ENCODE results near the gene ADARB1. TPM values are rescaled to one million over a fixed set of nuclear protein-coding genes. Genes with fewer than 3 reads are reported as not detected.

Gene ADARB1
- total RNA-seq, 1 experiment from 2014 or later, result 12.1 TPM

- Histone ChIP-seq H2AFZ (no peak overlapping the region), H3K4me3 (no peak overlapping the region), H3F3A (ENCODE audit: insufficient read depth, low read depth) (no peaks in the 10 kb centered on the region), H4K20me1 (ENCODE audit: insufficient read depth) (no peaks in the 10 kb centered on the region), H3K9me2 (ENCODE audit: insufficient read depth) (no peaks in the 10 kb centered on the region), H3K36me3 (ENCODE audit: low read depth) (no peaks in the 10 kb centered on the region), H3K27ac (no peak overlapping the region), H3K79me2 (ENCODE audit: low read depth) (no peaks in the 10 kb centered on the region), H3K4me2 (no peak overlapping the region), H3K27me3 (ENCODE audit: insufficient read depth, low read depth) (peaks cover 13% of the 10 kb centered on the region), H3K4me1 (replicated peaks; ENCODE audit: insufficient read depth) (no peaks in the 10 kb centered on the region), H3K9me3 (ENCODE audit: insufficient read depth, low read depth) (no peaks in the 10 kb centered on the region)
- CTCF ChIA-PET, result no interaction called here
- BruUV-seq (replicated peaks), result no TSS peak
- intact Hi-C loops (cut with micrococcal nuclease; ENCODE audit: unreplicated experiment), result no loop called here
- TF ChIP-seq EZH2 (IDR thresholded peaks at IDR 0.05; ENCODE audit: low read depth) (no peak), CTCF (conservative IDR thresholded peaks at IDR 0.05) (no peak)
- no peak for DNase-seq
- POLR2A ChIA-PET (ENCODE audit: unreplicated experiment), result no interaction called here
Observed at GRCh38 chr21:45054227-45054926, 20.0 kb upstream of the ADARB1 start.

GRCh38 chr21:45054927-45055612, 19.3 kb upstream of the ADARB1 start:
- BruUV-seq (replicated peaks), result no TSS peak
- TF ChIP-seq EZH2 (IDR thresholded peaks at IDR 0.05; ENCODE audit: low read depth), result no peak
- TF ChIP-seq CTCF (conservative IDR thresholded peaks at IDR 0.05), result no peak
- Histone ChIP-seq H3K36me3 (ENCODE audit: low read depth) (no peaks in the 10 kb centered on the region), H3K9me2 (ENCODE audit: insufficient read depth) (no peaks in the 10 kb centered on the region), H3K4me3 (no peak overlapping the region), H3K4me1 (replicated peaks; ENCODE audit: insufficient read depth) (no peaks in the 10 kb centered on the region), H3K9me3 (ENCODE audit: insufficient read depth, low read depth) (no peaks in the 10 kb centered on the region), H3K4me2 (no peak overlapping the region), H3K27me3 (ENCODE audit: insufficient read depth, low read depth) (peaks cover 13% of the 10 kb centered on the region), H4K20me1 (ENCODE audit: insufficient read depth) (no peaks in the 10 kb centered on the region), H2AFZ (no peak overlapping the region), H3K79me2 (ENCODE audit: low read depth) (no peaks in the 10 kb centered on the region), H3K27ac (no peak overlapping the region), H3F3A (ENCODE audit: insufficient read depth, low read depth) (no peaks in the 10 kb centered on the region)
- ChIA-PET CTCF (interaction anchor here (0.6 kb wide), 2 partner anchors 56 to 82 kb away, joined by 8 to 9 read pairs; no protein-coding TSS in a partner anchor), POLR2A (ENCODE audit: unreplicated experiment) (no interaction called here)
- no peak for DNase-seq
- intact Hi-C loops (cut with micrococcal nuclease; ENCODE audit: unreplicated experiment), result no loop called here

GRCh38 chr21:45055861-45056260, 18.5 kb upstream of the ADARB1 start:
- H3K4me1 ChIP-seq (replicated peaks; ENCODE audit: insufficient read depth), result no peaks in the 10 kb centered on the region
- H3F3A ChIP-seq (ENCODE audit: insufficient read depth, low read depth), result no peaks in the 10 kb centered on the region
- no peak overlapping the region for H3K4me2 ChIP-seq
- no peak overlapping the region for H2AFZ ChIP-seq
- no peak overlapping the region for H3K4me3 ChIP-seq
- no peaks in the 10 kb centered on the region for H3K36me3 ChIP-seq (ENCODE audit: low read depth)
- H3K9me3 ChIP-seq (ENCODE audit: insufficient read depth, low read depth), result no peaks in the 10 kb centered on the region
- POLR2A ChIA-PET (ENCODE audit: unreplicated experiment), result no interaction called here
- no peaks in the 10 kb centered on the region for H3K9me2 ChIP-seq (ENCODE audit: insufficient read depth)
- peaks cover 13% of the 10 kb centered on the region for H3K27me3 ChIP-seq (ENCODE audit: insufficient read depth, low read depth)
- BruUV-seq (replicated peaks), result no TSS peak
- CTCF ChIA-PET, result no interaction called here
- no peak overlapping the region for H3K27ac ChIP-seq
- intact Hi-C loops (cut with micrococcal nuclease; ENCODE audit: unreplicated experiment), result no loop called here
- H3K79me2 ChIP-seq (ENCODE audit: low read depth), result no peaks in the 10 kb centered on the region
- TF ChIP-seq CTCF (conservative IDR thresholded peaks at IDR 0.05) (no peak), EZH2 (IDR thresholded peaks at IDR 0.05; ENCODE audit: low read depth) (no peak)
- no peaks in the 10 kb centered on the region for H4K20me1 ChIP-seq (ENCODE audit: insufficient read depth)
- DNase-seq, result no peak
